ENCODE measurements around the gene PRR15L. TPM values are rescaled to one million over a fixed set of nuclear protein-coding genes. Genes with fewer than 3 reads are reported as not detected.

Gene PRR15L
- total and polyA plus RNA-seq, 2 donors (not counting 1 experiment from before 2014, with no cell fraction given): not detected

- Histone ChIP-seq H3K4me3 (ENCODE audit: control extremely low read depth in 1 of 5, extremely low read depth in 1 of 5, insufficient read depth in 1 of 5, low read depth in 2 of 5, low read length in 4 of 5) (no peak overlapping the region), H3K4me2 (replicated peaks; ENCODE audit: low read depth, low read length, poor library complexity, severe bottlenecking) (no peak overlapping the region), H3K27ac (ENCODE audit: low read length in 2 of 2) (no peak overlapping the region), H3K9ac (ENCODE audit: low read length) (no peak overlapping the region), H3K27me3 (replicated peaks in 1 of 4; ENCODE audit: control extremely low read depth in 1 of 4, control insufficient read depth in 3 of 4, insufficient read depth in 4 of 4, low read length in 3 of 4) (no peaks in the 10 kb centered on the region), H3K36me3 (replicated peaks in 1 of 2; ENCODE audit: control extremely low read depth in 1 of 2, control insufficient read depth in 1 of 2, extremely low read depth in 1 of 2, insufficient read depth in 2 of 2, low read length in 1 of 2) (peaks cover 2 to 58% of the 10 kb centered on the region in 2 experiments), H4K20me1 (ENCODE audit: control insufficient read depth, insufficient read depth, low read length, poor library complexity, severe bottlenecking) (no peaks in the 10 kb centered on the region), H3K9me3 (ENCODE audit: control extremely low read depth in 1 of 3, control insufficient read depth in 2 of 3, insufficient read depth in 1 of 3, low read length in 2 of 3) (no peaks in the 10 kb centered on the region), H2AFZ (ENCODE audit: insufficient read depth, low read depth, low read length, poor library complexity, severe bottlenecking) (no peak overlapping the region), H3K4me1 (ENCODE audit: control insufficient read depth in 2 of 2, insufficient read depth in 2 of 2, low read length in 2 of 2) (no peaks in the 10 kb centered on the region), H3K79me2 (ENCODE audit: control insufficient read depth, insufficient read depth, low read length) (no peaks in the 10 kb centered on the region)
- ChIA-PET POLR2A (interaction anchor here (0.6 kb wide), 1 partner anchor 30 kb away, joined by 8 read pairs; no protein-coding TSS in a partner anchor), CTCF (no interaction called here)
- Mint-ChIP-seq H3K9me3 (ENCODE audit: insufficient read depth) (no peaks in the 10 kb centered on the region), H3K27me3 (no peaks in the 10 kb centered on the region), H3K4me3 (no peak overlapping the region), H3K4me1 (no peaks in the 10 kb centered on the region), H3K27ac (no peak overlapping the region)
- ATAC-seq (ENCODE audit: low read depth): no peak
- no peak for DNase-seq
- WGBS (ENCODE audit: insufficient coverage): 84% methylated on average over 4 of the region's 14 CpGs
- intact Hi-C loops (cut with micrococcal nuclease): no loop called here
- TF ChIP-seq EZH2 (IDR thresholded peaks at IDR 0.05; ENCODE audit: borderline replicate concordance, insufficient read depth, low read depth, low read length, poor library complexity, severe bottlenecking): no peak
- no peak for TF ChIP-seq CTCF (IDR thresholded peaks at IDR 0.05)
Observed at GRCh38 chr17:47982091-47982617, 24.5 kb upstream of the PRR15L start.

- no peaks in the 10 kb centered on the region for H3K79me2 ChIP-seq (ENCODE audit: control insufficient read depth, insufficient read depth, low read length)
- Mint-ChIP-seq H3K27me3 (no peaks in the 10 kb centered on the region), H3K9me3 (ENCODE audit: insufficient read depth) (no peaks in the 10 kb centered on the region), H3K4me3 (no peak overlapping the region), H3K4me1 (no peaks in the 10 kb centered on the region), H3K27ac (no peak overlapping the region)
- ChIA-PET CTCF (interaction anchor here (1.2 to 1.4 kb wide), 3 partner anchors 32 to 99 kb away, joined by 3 to 4 read pairs (median 3); no protein-coding TSS in a partner anchor), POLR2A (interaction anchor here (0.7 kb wide), 1 partner anchor 25 kb away, joined by 3 read pairs; no protein-coding TSS in a partner anchor)
- no peak for TF ChIP-seq EZH2 (IDR thresholded peaks at IDR 0.05; ENCODE audit: borderline replicate concordance, insufficient read depth, low read depth, low read length, poor library complexity, severe bottlenecking)
- no peak overlapping the region for H3K9ac ChIP-seq (ENCODE audit: low read length)
- H4K20me1 ChIP-seq (ENCODE audit: control insufficient read depth, insufficient read depth, low read length, poor library complexity, severe bottlenecking): no peaks in the 10 kb centered on the region
- H3K4me2 ChIP-seq (replicated peaks; ENCODE audit: low read depth, low read length, poor library complexity, severe bottlenecking): no peak overlapping the region
- no peak overlapping the region for H2AFZ ChIP-seq (ENCODE audit: insufficient read depth, low read depth, low read length, poor library complexity, severe bottlenecking)
- H3K4me1 ChIP-seq (ENCODE audit: control insufficient read depth in 2 of 2, insufficient read depth in 2 of 2, low read length in 2 of 2): no peaks in the 10 kb centered on the region
- 33% methylated on average over 8 of the region's 9 CpGs for WGBS (ENCODE audit: insufficient coverage)
- H3K27me3 ChIP-seq (replicated peaks in 1 of 4; ENCODE audit: control extremely low read depth in 1 of 4, control insufficient read depth in 3 of 4, insufficient read depth in 4 of 4, low read length in 3 of 4): no peaks in the 10 kb centered on the region
- peaks cover 2 to 62% of the 10 kb centered on the region in 2 experiments for H3K36me3 ChIP-seq (replicated peaks in 1 of 2; ENCODE audit: control extremely low read depth in 1 of 2, control insufficient read depth in 1 of 2, extremely low read depth in 1 of 2, insufficient read depth in 2 of 2, low read length in 1 of 2)
- no peak overlapping the region for H3K27ac ChIP-seq (ENCODE audit: low read length in 2 of 2)
- no peak for DNase-seq
- no peak for ATAC-seq (ENCODE audit: low read depth)
- no peak overlapping the region for H3K4me3 ChIP-seq (ENCODE audit: control extremely low read depth in 1 of 5, extremely low read depth in 1 of 5, insufficient read depth in 1 of 5, low read depth in 2 of 5, low read length in 4 of 5)
- intact Hi-C loops (cut with micrococcal nuclease): no loop called here
- H3K9me3 ChIP-seq (ENCODE audit: control extremely low read depth in 1 of 3, control insufficient read depth in 2 of 3, insufficient read depth in 1 of 3, low read length in 2 of 3): no peaks in the 10 kb centered on the region
Observed at GRCh38 chr17:47981462-47981861, 23.8 kb upstream of the PRR15L start.

Data from B cell (primary cell).